ENCODE measurements around the gene PLA2G12B.
"Not testable (repeated sequence)": the region's sequence is repeated elsewhere in the genome, so short reads cannot be mapped to it uniquely, and the experiment has no call there.

PLA2G12B gene

GRCh38 chr10:72943498-72944234 is 10.9 kb downstream of the PLA2G12B start:
- no peak for DNase-seq (ENCODE audit: low read depth in 2 of 3, low spot score in 1 of 3)

GRCh38 chr10:72935361-72935760 is 19.2 kb downstream of the PLA2G12B start:
- no peak for DNase-seq (ENCODE audit: low read depth in 2 of 3, low spot score in 1 of 3)

GRCh38 chr10:72932259-72933015 is 22.2 kb downstream of the PLA2G12B start:
- no peak for DNase-seq (ENCODE audit: low read depth in 2 of 3, low spot score in 1 of 3)

GRCh38 chr10:72930276-72930675 is 24.3 kb downstream of the PLA2G12B start:
- DNase-seq (ENCODE audit: low read depth in 2 of 3, low spot score in 1 of 3) = no peak

- no peak for DNase-seq (ENCODE audit: low read depth in 2 of 3, low spot score in 1 of 3)
Observed at GRCh38 chr10:72928798-72929197, 25.8 kb downstream of the PLA2G12B start.

- DNase-seq (ENCODE audit: low read depth in 2 of 3, low spot score in 1 of 3) = no peak
Observed at GRCh38 chr10:72927485-72927884, 27.1 kb downstream of the PLA2G12B start.

GRCh38 chr10:72925951-72926465 is 28.6 kb downstream of the PLA2G12B start:
- DNase-seq (ENCODE audit: low read depth in 2 of 3, low spot score in 1 of 3) = no peak

- DNase-seq (ENCODE audit: low read depth in 2 of 3, low spot score in 1 of 3) = no peak
Observed at GRCh38 chr10:72924351-72924750, 30.3 kb downstream of the PLA2G12B start.

GRCh38 chr10:72921147-72921683 is 33.4 kb downstream of the PLA2G12B start:
- DNase-seq (ENCODE audit: low read depth in 2 of 3, low spot score in 1 of 3) = not testable (repeated sequence)

GRCh38 chr10:72918352-72918751 is 36.3 kb downstream of the PLA2G12B start:
- DNase-seq (ENCODE audit: low read depth in 2 of 3, low spot score in 1 of 3) = no peak

- DNase-seq (ENCODE audit: low read depth in 2 of 3, low spot score in 1 of 3) = not testable (repeated sequence)
Observed at GRCh38 chr10:72917803-72918332, 36.7 kb downstream of the PLA2G12B start.

GRCh38 chr10:72917201-72917600 is 37.4 kb downstream of the PLA2G12B start:
- not testable (repeated sequence) for DNase-seq (ENCODE audit: low read depth in 2 of 3, low spot score in 1 of 3)

- no peak for DNase-seq (ENCODE audit: low read depth in 2 of 3, low spot score in 1 of 3)
Observed at GRCh38 chr10:72913287-72913686, 41.3 kb downstream of the PLA2G12B start.

GRCh38 chr10:72912736-72913135 is 41.9 kb downstream of the PLA2G12B start:
- no peak for DNase-seq (ENCODE audit: low read depth in 2 of 3, low spot score in 1 of 3)

GRCh38 chr10:72911758-72912157 is 42.8 kb downstream of the PLA2G12B start:
- no peak for DNase-seq (ENCODE audit: low read depth in 2 of 3, low spot score in 1 of 3)

GRCh38 chr10:72910705-72911104 is 43.9 kb downstream of the PLA2G12B start:
- no peak for DNase-seq (ENCODE audit: low read depth in 2 of 3, low spot score in 1 of 3)

GRCh38 chr10:72906446-72906845 is 48.2 kb downstream of the PLA2G12B start:
- no peak for DNase-seq (ENCODE audit: low read depth in 2 of 3, low spot score in 1 of 3)

GRCh38 chr10:72904806-72905205 is 49.8 kb downstream of the PLA2G12B start:
- DNase-seq (ENCODE audit: low read depth in 2 of 3, low spot score in 1 of 3) = no peak

GRCh38 chr10:72903941-72904446 is 50.6 kb downstream of the PLA2G12B start:
- not testable (repeated sequence) for DNase-seq (ENCODE audit: low read depth in 2 of 3, low spot score in 1 of 3)

- no peak for DNase-seq (ENCODE audit: low read depth in 2 of 3, low spot score in 1 of 3)
Observed at GRCh38 chr10:72899545-72899944, 55.1 kb downstream of the PLA2G12B start.

GRCh38 chr10:72898616-72899015 is 56.0 kb downstream of the PLA2G12B start:
- no peak for DNase-seq (ENCODE audit: low read depth in 2 of 3, low spot score in 1 of 3)

Measured in stimulated activated CD4-positive, alpha-beta T cell treated with anti-CD3 and anti-CD28 coated beads, Interleukin-12 subunit alpha, Interleukin-12 subunit beta, amount 100 ng/mL, for 48 hours (primary cell).